MCF 10A (cell line): ENCODE data around the gene BACH2. TPM values are rescaled to one million over a fixed set of nuclear protein-coding genes. Genes with fewer than 3 reads are reported as not detected.

Experiments used
- BruUV-seq: library from RNA; stranded (reverse); fragments of 400-500 nt; replicated peaks from 2 replicates; lab custom pipeline; 2021; lab: Mats Ljungman, UMichigan
- CTCF ChIA-PET: fragments of 300-600 bp; sonication (Branson Sonifier 250); formaldehyde crosslinking; extraction: SDS; loops from one replicate; lab custom pipeline; 2021; ENCODE audit warnings: antibody characterized with exemption, inconsistent platforms; lab: Yijun Ruan, JAX
- POLR2A ChIA-PET: fragments of 300-600, 350-650 bp; sonication (Branson Sonifier 250); formaldehyde crosslinking; extraction: SDS; loops from one replicate; lab custom pipeline; 2020; ENCODE audit warnings: antibody characterized with exemption, inconsistent platforms; lab: Yijun Ruan, JAX
- DNase-seq: peaks from one replicate; pipeline ENCODE4 v3.0.0-alpha.2; 2018; ENCODE audit not compliant: unreplicated experiment
- H3K27ac Mint-ChIP-seq: one replicate; pipeline ENCODE4 v1.8.0; 2022; ENCODE audit warnings: mild to moderate bottlenecking, low read depth, mixed read lengths; ENCODE audit not compliant: unreplicated experiment
- H3K27me3 Mint-ChIP-seq: one replicate; pipeline ENCODE4 v1.8.0; 2022; ENCODE audit warnings: mixed read lengths; ENCODE audit not compliant: insufficient read depth, unreplicated experiment
- H3K36me3 Mint-ChIP-seq: one replicate; pipeline ENCODE4 v1.8.0; 2022; ENCODE audit warnings: mild to moderate bottlenecking, moderate library complexity, mixed read lengths; ENCODE audit not compliant: insufficient read depth, unreplicated experiment
- H3K4me1 Mint-ChIP-seq: one replicate; pipeline ENCODE4 v1.8.0; 2022; ENCODE audit warnings: mixed read lengths; ENCODE audit not compliant: insufficient read depth, unreplicated experiment
- H3K4me3 Mint-ChIP-seq: one replicate; pipeline ENCODE4 v1.8.0; 2022; ENCODE audit warnings: mild to moderate bottlenecking, moderate library complexity, mixed read lengths; ENCODE audit not compliant: unreplicated experiment
- H3K9me3 Mint-ChIP-seq: one replicate; pipeline ENCODE4 v1.8.0; 2022; ENCODE audit warnings: mixed read lengths; ENCODE audit not compliant: unreplicated experiment
- intact Hi-C: fragments of 100-400 bp; cut with micrococcal nuclease; formaldehyde crosslinking; loops from 2 replicates; pipeline ENCODE4 v1.14.1; 2022
- total RNA-seq: library from RNA; stranded (reverse); gene quantifications from 2 replicates; pipeline ENCODE4 v1.2.3, GENCODE V29; 2022
- TF ChIP-seq, protein P1 (sequence below): fragments of 200-600 bp; IDR thresholded peaks from one replicate; pipeline ENCODE4 v1.8.0; 2022; ENCODE audit warnings: antibody characterized with exemption, mild to moderate bottlenecking; ENCODE audit not compliant: unreplicated experiment

The BACH2 gene
- total RNA-seq, 1 experiment from 2014 or later, result 9.9 TPM

DNA sequence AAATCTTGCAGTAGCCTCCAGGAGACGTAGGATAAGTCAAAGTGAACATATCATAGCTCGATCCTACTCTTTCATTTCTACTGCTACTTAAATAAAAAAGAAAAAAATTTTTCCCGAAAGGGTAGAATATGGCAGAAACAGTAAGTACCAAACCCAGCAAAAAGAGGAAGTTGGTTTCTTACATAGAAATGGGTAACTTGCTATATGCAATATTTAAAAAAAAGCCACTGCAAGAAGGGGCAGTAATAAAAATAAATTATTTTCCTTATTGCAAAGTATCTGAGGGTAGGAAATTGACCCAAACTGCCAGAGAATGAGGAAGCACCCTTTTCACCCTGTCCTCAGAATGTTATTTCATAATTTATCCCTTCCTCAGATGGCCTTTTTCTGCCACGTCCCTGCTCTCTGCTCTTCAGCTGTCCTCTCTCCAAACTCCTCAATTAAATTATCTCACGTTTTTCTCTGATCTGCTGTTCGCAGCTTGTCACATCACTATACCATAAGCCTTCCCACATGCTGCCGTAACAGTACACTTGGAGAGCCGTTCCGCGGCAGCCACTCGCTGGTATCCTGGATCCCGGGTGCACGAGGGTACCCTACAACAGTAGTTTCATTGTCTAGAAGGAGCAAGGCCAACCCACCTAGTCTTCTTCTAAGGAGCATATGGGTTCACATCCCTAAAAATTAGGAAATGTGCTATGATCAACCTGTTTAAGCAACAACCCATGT is 149.6 kb downstream of the BACH2 start:
- TF ChIP-seq, protein P1, sequence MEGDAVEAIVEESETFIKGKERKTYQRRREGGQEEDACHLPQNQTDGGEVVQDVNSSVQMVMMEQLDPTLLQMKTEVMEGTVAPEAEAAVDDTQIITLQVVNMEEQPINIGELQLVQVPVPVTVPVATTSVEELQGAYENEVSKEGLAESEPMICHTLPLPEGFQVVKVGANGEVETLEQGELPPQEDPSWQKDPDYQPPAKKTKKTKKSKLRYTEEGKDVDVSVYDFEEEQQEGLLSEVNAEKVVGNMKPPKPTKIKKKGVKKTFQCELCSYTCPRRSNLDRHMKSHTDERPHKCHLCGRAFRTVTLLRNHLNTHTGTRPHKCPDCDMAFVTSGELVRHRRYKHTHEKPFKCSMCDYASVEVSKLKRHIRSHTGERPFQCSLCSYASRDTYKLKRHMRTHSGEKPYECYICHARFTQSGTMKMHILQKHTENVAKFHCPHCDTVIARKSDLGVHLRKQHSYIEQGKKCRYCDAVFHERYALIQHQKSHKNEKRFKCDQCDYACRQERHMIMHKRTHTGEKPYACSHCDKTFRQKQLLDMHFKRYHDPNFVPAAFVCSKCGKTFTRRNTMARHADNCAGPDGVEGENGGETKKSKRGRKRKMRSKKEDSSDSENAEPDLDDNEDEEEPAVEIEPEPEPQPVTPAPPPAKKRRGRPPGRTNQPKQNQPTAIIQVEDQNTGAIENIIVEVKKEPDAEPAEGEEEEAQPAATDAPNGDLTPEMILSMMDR, result no peak
- ChIA-PET POLR2A (interaction anchor here (1.0 kb wide), 1 partner anchor 10 kb away, joined by 3 read pairs; no protein-coding TSS in a partner anchor), CTCF (interaction anchor here (0.8 to 0.9 kb wide), 2 partner anchors 15 to 31 kb away, joined by 3 read pairs; no protein-coding TSS in a partner anchor)
- Mint-ChIP-seq H3K4me3 (no peak overlapping the region), H3K36me3 (no peaks in the 10 kb centered on the region), H3K4me1 (no peaks in the 10 kb centered on the region), H3K27ac (no peak overlapping the region), H3K9me3 (no peaks in the 10 kb centered on the region), H3K27me3 (no peaks in the 10 kb centered on the region)
- no peak for DNase-seq
- no TSS peak for BruUV-seq
- intact Hi-C loops, result no loop called here

DNA sequence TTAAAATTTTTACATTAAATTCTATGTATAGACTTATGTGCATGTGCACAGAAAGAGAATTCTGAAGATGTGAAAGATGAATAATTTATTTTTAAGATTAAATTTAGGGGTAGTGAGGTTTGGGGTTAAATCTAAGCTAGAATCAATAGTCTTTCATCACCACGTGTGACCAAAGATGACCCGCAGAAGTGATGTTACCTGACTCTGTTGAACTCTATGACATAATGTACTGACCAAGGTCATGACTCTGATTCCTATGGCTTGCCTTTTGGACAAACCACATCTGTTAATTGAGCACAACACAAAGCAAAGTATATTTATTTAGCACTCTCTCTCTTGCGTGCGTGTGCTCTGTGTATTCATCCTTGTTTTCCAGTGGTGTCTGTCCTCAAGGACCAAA is 150.6 kb downstream of the BACH2 start:
- no peak overlapping the region for H3K27ac Mint-ChIP-seq
- H3K4me3 Mint-ChIP-seq, result no peak overlapping the region
- BruUV-seq, result no TSS peak
- intact Hi-C loops, result no loop called here
- H3K27me3 Mint-ChIP-seq, result no peaks in the 10 kb centered on the region
- no peak for DNase-seq
- ChIA-PET CTCF (no interaction called here), POLR2A (interaction anchor here (1.0 kb wide), 1 partner anchor 12 kb away, joined by 3 read pairs; no protein-coding TSS in a partner anchor)
- TF ChIP-seq, protein P1, result no peak
- no peaks in the 10 kb centered on the region for H3K36me3 Mint-ChIP-seq
- no peaks in the 10 kb centered on the region for H3K9me3 Mint-ChIP-seq
- no peaks in the 10 kb centered on the region for H3K4me1 Mint-ChIP-seq

DNA sequence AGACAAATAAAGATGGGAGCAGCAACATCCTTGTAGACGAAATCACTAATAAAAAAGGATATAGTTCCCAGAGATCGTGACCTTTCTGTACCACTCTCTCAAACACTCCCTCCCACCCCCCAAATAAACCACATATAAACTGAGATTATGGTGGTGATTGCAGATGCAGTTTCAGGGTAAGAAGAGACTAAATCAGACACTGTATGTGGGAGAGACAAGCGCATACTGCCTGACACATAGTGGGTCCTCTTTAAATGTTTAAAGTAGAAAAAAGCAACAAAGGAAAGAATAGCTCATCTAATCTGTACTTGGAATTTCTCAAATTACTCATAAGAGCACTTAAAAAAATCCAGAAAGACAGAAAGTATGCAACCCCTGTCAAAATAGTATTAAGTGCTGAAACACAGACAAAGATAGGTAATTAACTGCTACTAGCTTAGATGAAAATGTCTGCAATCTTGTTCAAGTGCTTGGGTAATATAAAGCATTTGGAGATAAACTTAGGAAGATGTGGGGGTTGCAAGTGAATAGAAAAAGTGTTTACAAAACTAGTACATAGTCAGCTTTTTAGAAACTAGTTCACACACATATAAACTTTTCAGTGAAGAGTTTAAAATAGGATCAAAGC is 151.6 kb downstream of the BACH2 start:
- TF ChIP-seq, protein P1, result no peak
- Mint-ChIP-seq H3K27ac (no peak overlapping the region), H3K4me3 (no peak overlapping the region), H3K9me3 (no peaks in the 10 kb centered on the region), H3K4me1 (no peaks in the 10 kb centered on the region), H3K27me3 (no peaks in the 10 kb centered on the region), H3K36me3 (no peaks in the 10 kb centered on the region)
- DNase-seq, result no peak
- CTCF ChIA-PET, result no interaction called here
- intact Hi-C loops, result no loop called here
- POLR2A ChIA-PET, result interaction anchor here (0.6 kb wide), 1 partner anchor 13 kb away, joined by 3 read pairs; no protein-coding TSS in a partner anchor
- no TSS peak for BruUV-seq

DNA sequence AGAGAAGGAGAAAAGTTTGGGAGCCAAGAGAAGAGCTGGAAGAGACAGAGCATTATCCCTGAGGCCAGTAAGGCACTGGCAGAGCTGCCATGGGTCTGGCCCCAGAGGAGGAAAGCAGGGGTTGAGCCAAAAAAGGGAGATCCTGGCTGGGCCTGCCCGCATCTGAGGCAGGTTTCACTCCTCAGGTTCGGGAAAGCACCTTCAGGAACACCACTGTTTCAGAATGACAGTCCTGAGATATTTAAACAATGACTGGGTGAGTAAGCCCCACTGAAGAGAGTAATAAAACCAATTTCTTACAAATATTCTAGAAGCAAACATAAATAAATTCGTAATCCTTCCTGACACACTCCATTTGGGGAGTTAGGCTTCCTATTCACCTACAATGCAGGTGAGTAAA is 152.2 kb downstream of the BACH2 start:
- Mint-ChIP-seq H3K27me3 (no peaks in the 10 kb centered on the region), H3K4me3 (no peak overlapping the region), H3K27ac (no peak overlapping the region), H3K9me3 (no peaks in the 10 kb centered on the region), H3K4me1 (no peaks in the 10 kb centered on the region), H3K36me3 (no peaks in the 10 kb centered on the region)
- no TSS peak for BruUV-seq
- ChIA-PET POLR2A (interaction anchor here (0.6 kb wide), 1 partner anchor 12 kb away, joined by 3 read pairs; no protein-coding TSS in a partner anchor), CTCF (no interaction called here)
- DNase-seq, result no peak
- TF ChIP-seq, protein P1, result no peak
- intact Hi-C loops, result no loop called here
